HG03175 (cell line): ENCODE data around the gene NPBWR2.

Source experiments
- ATAC-seq: cut with Tn5 transposase; IDR thresholded peaks from one replicate; pipeline ENCODE4 v1.9.1; 2021; ENCODE audit warnings: mild to moderate bottlenecking, moderate library complexity; ENCODE audit not compliant: unreplicated experiment

The NPBWR2 gene

GRCh38 chr20:64062276-64062595, 45.1 kb downstream of the NPBWR2 start:
- no peak for ATAC-seq

- no peak for ATAC-seq
Observed at GRCh38 chr20:64058536-64058935, 48.8 kb downstream of the NPBWR2 start.

GRCh38 chr20:64057628-64058498, 49.5 kb downstream of the NPBWR2 start:
- peak; percentile 49 for ATAC-seq

DNA sequence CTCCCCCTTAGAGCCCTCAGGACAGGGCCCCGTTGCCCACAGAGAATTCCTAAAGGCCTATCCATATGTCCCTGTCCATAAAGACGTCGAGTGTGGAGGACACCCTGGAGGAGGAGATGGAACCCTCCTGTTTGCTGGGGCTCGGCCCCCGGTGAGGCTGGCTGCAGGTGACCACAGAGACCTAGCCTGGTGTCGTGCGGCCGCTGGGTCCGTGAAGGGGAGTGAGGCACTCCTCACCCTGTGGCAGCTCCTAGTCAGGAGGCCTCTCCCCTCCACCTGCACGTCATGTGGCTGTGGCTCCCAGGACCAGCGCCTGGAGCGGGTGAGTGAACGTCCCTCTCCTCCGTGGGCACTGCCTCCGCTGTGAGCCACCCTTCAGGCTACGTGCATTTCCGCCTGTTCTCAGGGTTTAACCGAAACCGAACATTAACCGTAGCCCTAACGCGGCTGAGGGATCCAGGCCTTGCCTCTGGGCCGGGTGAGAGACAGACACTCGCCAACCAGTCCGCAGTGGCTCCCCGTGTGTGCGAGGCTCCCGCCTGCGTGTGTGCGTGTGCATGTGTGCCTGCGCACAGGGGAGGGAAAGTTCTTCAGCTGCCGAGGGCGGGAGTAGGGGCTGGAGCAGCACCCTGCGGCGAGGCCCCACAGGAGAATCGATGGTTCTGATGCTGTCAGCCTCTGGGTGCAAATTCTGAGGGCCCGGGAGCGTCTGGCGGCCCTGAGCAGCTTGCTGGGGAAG, 50.3 kb downstream of the NPBWR2 start:
- ATAC-seq: no peak

- no peak for ATAC-seq
Observed at GRCh38 chr20:64056639-64056888, 50.8 kb downstream of the NPBWR2 start.

DNA sequence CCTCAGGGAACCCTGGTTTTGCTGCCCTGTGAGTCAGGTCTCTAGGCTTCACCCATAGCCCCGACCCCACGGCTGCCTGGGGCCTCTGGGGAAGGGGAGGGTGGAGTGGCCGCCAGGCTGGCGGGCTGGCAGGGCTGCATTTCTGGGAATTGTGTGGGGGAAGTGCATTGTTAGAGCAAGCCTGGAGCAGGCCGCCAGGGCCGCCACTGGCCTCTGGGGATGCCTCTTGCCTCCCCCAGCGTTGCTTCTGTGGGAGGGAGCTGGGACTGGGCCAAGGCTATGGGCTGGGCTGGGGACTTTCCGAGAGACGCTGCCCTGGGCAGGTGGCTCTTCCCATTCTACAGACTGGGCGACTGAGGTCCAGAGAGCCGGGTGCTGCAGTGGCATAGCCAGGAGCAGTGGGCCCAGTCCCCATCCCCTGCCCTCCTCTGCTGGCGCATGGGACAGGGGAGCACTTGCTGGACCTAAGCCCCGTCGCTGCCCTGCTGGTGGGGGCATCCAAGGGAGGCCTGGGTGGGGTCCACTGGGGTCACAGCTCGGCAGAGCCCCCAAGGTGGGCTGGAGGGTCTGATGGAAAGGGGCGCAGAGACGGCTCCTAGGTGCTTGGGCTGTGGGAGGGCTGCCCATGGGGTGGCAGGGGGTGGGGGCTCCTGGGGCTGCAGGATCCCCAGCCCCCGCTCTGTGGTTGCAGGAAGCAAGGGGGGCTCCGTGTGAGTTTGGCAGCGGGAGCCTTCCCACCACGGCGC, 51.3 kb downstream of the NPBWR2 start:
- ATAC-seq: no peak

DNA sequence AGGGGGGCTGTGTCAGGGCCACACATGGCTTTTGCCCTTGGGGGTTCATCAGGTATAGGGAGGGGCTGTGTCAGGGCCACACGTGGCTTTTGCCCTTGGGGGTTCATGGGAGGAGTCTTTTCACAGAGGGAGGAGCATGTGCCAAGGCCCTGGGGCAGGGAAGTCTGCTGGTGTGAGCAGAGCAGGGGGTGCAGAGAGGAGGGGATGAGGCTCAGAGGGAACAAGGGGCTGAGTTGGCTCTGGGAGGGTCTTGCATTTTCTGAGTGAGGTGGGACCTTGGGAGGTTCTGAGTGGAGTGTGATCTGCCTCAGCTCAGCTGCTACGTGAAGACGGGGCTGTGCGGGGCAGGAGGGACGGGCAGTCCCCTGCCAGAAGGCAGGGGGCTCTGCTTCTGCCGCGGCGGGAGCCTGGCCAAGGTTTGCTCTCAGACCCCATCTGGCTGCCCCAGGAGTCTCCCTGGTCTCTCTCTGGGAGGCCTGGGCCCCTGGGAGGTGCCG, 51.9 kb downstream of the NPBWR2 start:
- no peak for ATAC-seq

GRCh38 chr20:64053841-64054661, 53.3 kb downstream of the NPBWR2 start:
- no peak for ATAC-seq
